Esophagus squamous epithelium (tissue), 5 donors: Measurements from ENCODE around the gene TIAM2. TPM values are rescaled to one million over a fixed set of nuclear protein-coding genes. Genes with fewer than 3 reads are reported as not detected.

Experiments
- DNase-seq: peaks from one replicate; lab custom pipeline; 2025; lab: John Stamatoyannopoulos, UW
- H3K27ac ChIP-seq, 4 donors: fragments of 200-600 bp; sonication (generic); one replicate each; pipeline ENCODE4 v1.5.1; 2016 to 2019; ENCODE audit warnings: mild to moderate bottlenecking in 1 of 4
- H3K27me3 ChIP-seq, 4 donors: fragments of 200-600 bp; sonication (generic); 1 replicate in 3 of 4; 2 replicates in 1 of 4; pipeline versions ENCODE4 v1.5.1 to v1.6.0; 2017 to 2021; ENCODE audit warnings: antibody characterized with exemption in 1 of 4
- H3K36me3 ChIP-seq, 3 donors: fragments of 200-600 bp; sonication (generic); one replicate each; pipeline ENCODE4 v1.5.1; 2016 to 2019
- H3K4me1 ChIP-seq, 3 donors: fragments of 200-600 bp; sonication (generic); one replicate each; pipeline ENCODE4 v1.5.1; 2017 to 2019
- H3K4me3 ChIP-seq, 4 donors: fragments of 200-600 bp; sonication (generic); 1 replicate in 3 of 4; 2 replicates in 1 of 4; pipeline ENCODE4 v1.5.1; 2016 to 2019; ENCODE audit warnings: mild to moderate bottlenecking in 2 of 4, moderate library complexity in 1 of 4
- H3K9me3 ChIP-seq, 3 donors: fragments of 200-600 bp; sonication (generic); one replicate each; pipeline ENCODE4 v1.5.1; 2016 to 2019
- CTCF ChIP-seq, 6 experiments: fragments of 450-650 bp in 4 of 6; fragments of 200-600 bp in 2 of 6; sonication (generic) in 2 of 6; IDR thresholded peaks; one replicate each; pipeline ENCODE4 v1.5.1; 2016 to 2019; ENCODE audit warnings: antibody characterized with exemption in 6 of 6, mild to moderate bottlenecking in 4 of 6, moderate library complexity in 4 of 6
- POLR2A ChIP-seq, 4 donors: fragments of 450-650 bp; IDR thresholded peaks; one replicate each; pipeline ENCODE4 v1.6.1; 2017; ENCODE audit warnings: antibody characterized with exemption in 4 of 4, mild to moderate bottlenecking in 4 of 4, moderate library complexity in 3 of 4
- whole genome bisulfite sequencing, 2 donors: methylation state at CpG; one replicate each; pipeline ENCODE4 v1.1.5; 2018; 5-methylcytosine and 5-hydroxymethylcytosine counted together
- intact Hi-C: fragments of 100-400 bp; cut with DNase I; formaldehyde crosslinking; loops from one replicate; pipeline ENCODE4 v1.15.0; 2022
- total RNA-seq, 4 donors: library from RNA; depleted of rRNA; stranded (reverse); fragments of >200 nt; gene quantifications; one replicate each; pipeline ENCODE4 v1.1.0, GENCODE V29; 2016
- donor health status: DM: yes; HTN: yes; CAD: no.

The TIAM2 gene
- total RNA-seq, 4 donors from 2014 or later: 2.3 to 10.3 (median 5.6) TPM

GRCh38 chr6:154998855-154999254, 3.7 kb downstream of the TIAM2 start:
- TF ChIP-seq POLR2A (IDR thresholded peaks at IDR 0.05): no peak
- Histone ChIP-seq H3K27me3 (peaks cover 0 to 39% (median 0%) of the 10 kb centered on the region in 4 donors), H3K36me3 (no peaks in the 10 kb centered on the region), H3K9me3 (no peaks in the 10 kb centered on the region), H3K4me1 (peaks cover 5 to 20% (median 7%) of the 10 kb centered on the region in 3 donors), H3K27ac (no peak overlapping the region), H3K4me3 (no peak overlapping the region)
- DNase-seq: no peak
- WGBS, 2 donors: 93 to 94% methylated on average over 2 of the region's 2 CpGs
- intact Hi-C loops: no loop called here

GRCh38 chr6:155001482-155001881, 6.4 kb downstream of the TIAM2 start:
- DNase-seq: no peak
- no peaks in the 10 kb centered on the region for H3K9me3 ChIP-seq
- peaks cover 0 to 2% (median 0%) of the 10 kb centered on the region in 3 donors for H3K4me1 ChIP-seq
- TF ChIP-seq POLR2A (IDR thresholded peaks at IDR 0.05): no peak
- TF ChIP-seq CTCF (IDR thresholded peaks at IDR 0.05): no peak
- H3K27me3 ChIP-seq: peaks cover 0 to 14% (median 0%) of the 10 kb centered on the region in 4 donors
- no peak overlapping the region for H3K27ac ChIP-seq
- intact Hi-C loops: no loop called here
- WGBS, 2 donors: 69 to 79% methylated on average over 5 of the region's 5 CpGs
- H3K4me3 ChIP-seq: no peak overlapping the region
- no peaks in the 10 kb centered on the region for H3K36me3 ChIP-seq

DNA sequence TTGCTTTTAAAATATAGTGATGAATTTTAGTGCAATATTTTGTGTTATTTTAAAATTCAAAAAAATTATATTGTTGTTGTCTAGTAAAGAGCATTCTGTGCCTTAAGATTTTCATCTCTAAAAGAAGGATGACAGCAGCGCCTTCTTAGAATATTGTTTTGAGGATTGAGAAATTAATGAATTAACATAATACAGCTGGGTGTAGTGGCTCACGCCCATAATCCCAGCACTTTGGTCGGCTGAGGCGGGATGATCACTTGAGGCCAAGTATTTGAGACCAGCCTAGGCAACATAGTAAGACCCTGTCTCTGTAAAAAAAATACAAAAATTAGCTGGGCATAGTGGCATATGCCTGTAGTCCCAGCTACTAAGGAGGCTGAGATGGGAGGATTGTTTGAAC, 6.8 kb downstream of the TIAM2 start:
- no peaks in the 10 kb centered on the region for H3K36me3 ChIP-seq
- no peaks in the 10 kb centered on the region for H3K4me1 ChIP-seq
- H3K9me3 ChIP-seq: no peaks in the 10 kb centered on the region
- intact Hi-C loops: no loop called here
- TF ChIP-seq CTCF (IDR thresholded peaks at IDR 0.05) (no peak), POLR2A (IDR thresholded peaks at IDR 0.05) (no peak)
- H3K27ac ChIP-seq: no peak overlapping the region
- DNase-seq: no peak
- peaks cover 0 to 11% (median 0%) of the 10 kb centered on the region in 4 donors for H3K27me3 ChIP-seq
- WGBS, 2 donors: 75 to 81% methylated on average over 4 of the region's 4 CpGs
- no peak overlapping the region for H3K4me3 ChIP-seq

GRCh38 chr6:155003476-155003875, 8.4 kb downstream of the TIAM2 start:
- Histone ChIP-seq H3K9me3 (no peaks in the 10 kb centered on the region), H3K27ac (no peak overlapping the region), H3K27me3 (no peaks in the 10 kb centered on the region), H3K4me3 (no peak overlapping the region), H3K36me3 (no peaks in the 10 kb centered on the region), H3K4me1 (no peaks in the 10 kb centered on the region)
- intact Hi-C loops: no loop called here
- 83 to 90% methylated on average over 1 to 6 of the region's 7 CpGs for WGBS, 2 donors
- DNase-seq: no peak
- no peak for TF ChIP-seq CTCF (IDR thresholded peaks at IDR 0.05)
- TF ChIP-seq POLR2A (IDR thresholded peaks at IDR 0.05): no peak

DNA sequence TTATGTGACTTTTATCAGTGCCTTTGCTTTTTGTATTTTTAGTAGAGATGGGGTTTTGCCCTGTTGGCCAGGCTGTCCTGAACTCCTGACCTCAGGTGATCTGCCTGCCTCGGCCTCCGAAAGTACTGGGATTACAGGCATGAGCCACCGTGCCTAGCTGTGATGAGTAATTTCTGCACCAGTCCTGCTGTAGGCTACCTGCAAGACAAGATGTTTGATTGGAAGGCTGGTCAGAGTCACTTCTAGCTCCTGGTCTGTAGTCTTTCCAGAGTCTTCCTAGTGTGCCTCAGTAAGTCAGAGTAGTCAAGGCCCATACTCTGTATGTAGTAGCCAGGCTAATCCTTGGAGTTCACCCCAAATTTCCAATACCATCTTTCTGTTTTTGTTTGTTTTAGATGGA, 8.9 kb downstream of the TIAM2 start:
- 23% methylated on average over 3 of the region's 3 CpGs; no CpG with 5 or more reads in 1 of the 2 donors for WGBS, 2 donors
- Histone ChIP-seq H3K27ac (no peak overlapping the region), H3K36me3 (no peaks in the 10 kb centered on the region), H3K4me3 (no peak overlapping the region), H3K9me3 (no peaks in the 10 kb centered on the region), H3K4me1 (no peaks in the 10 kb centered on the region), H3K27me3 (no peaks in the 10 kb centered on the region)
- TF ChIP-seq POLR2A (IDR thresholded peaks at IDR 0.05) (no peak), CTCF (IDR thresholded peaks at IDR 0.05) (no peak)
- DNase-seq: no peak
- intact Hi-C loops: no loop called here
